NCI-H146 (cell line): ENCODE data around the gene RAC3.

Experiments
- DNase-seq: peaks from one replicate; lab custom pipeline; 2025; lab: John Stamatoyannopoulos, UW

RAC3 gene

DNA sequence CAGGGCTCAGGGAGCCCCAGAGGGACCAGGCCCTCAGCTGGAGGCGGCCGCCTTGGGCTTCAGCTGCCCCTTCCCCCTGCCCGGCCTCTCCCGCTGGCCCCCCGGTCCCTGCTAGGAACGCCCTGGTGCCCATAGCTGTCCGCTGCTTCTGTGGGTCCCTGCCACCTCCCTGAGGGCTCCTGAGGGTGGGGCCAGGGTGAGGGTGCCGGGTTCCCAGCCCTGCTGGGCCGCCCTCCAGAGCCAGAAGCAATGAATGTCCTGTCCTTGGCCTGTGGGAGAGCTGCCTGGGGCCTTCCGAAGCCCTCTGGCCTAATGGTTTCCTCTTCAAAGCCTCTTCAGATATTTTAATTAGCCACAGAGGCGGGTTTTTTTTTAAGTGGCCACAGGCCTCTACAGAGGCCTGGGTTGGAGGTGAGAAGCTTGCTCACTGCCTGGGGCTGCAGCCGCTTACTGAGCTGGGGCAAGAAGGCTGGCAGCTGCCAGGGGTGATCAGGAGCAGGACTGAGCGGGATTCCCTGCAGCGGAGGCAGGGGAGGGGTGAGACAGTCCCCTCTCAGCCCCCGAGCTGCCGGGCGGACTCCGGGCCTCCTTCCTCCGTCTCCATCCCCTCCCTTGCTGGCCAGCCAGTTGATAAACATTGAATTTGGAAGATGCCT is 18.7 kb upstream of the RAC3 start:
- no peak for DNase-seq

DNA sequence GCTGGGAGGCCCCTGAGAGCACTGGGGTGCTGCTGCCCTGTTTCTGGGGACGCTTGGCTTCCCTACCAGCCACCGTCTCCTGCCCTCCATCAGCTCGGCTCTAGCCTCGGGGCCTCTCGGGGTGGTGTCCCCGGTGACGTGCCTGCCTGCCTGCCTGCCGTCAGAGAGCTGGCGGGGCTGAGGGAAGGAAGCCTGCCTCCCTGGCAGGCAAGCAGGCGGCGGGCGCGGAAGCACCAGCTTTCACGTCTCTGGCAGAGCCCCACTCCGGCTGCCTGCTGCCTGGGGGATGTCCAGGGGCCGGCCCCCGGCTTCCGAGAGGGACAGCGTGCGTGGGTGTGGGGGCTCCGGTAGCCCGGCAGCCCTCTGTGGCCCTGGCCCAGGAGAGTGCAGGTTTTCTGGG is 18.1 kb upstream of the RAC3 start:
- no peak for DNase-seq

DNA sequence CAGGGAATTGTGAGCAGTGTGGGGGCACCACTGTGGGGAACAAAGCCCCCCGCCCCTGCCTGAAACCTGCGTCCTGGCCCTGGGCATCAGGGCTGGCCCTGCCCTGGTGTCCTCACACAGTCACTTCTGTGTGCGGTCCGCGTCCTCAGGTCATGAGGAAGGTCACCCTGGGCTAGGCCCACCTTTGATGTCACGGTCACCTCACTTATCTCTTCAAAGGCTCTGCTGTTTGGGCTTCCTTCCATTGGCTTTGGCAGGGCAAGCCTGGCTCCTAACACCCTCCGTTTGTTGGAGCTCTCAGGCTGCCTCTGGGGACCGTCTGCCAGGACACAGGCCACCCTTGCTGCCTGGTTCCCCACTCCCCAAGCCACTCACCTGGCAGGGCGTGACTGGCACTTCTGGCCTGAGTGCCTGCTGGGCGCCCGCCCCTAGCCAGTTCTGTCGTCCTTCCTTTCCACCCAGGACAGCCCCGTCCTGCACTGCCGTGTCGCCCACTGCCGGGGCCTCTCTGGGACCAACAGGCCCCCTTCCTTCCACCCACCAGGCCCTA is 17.6 kb upstream of the RAC3 start:
- no peak for DNase-seq

DNA sequence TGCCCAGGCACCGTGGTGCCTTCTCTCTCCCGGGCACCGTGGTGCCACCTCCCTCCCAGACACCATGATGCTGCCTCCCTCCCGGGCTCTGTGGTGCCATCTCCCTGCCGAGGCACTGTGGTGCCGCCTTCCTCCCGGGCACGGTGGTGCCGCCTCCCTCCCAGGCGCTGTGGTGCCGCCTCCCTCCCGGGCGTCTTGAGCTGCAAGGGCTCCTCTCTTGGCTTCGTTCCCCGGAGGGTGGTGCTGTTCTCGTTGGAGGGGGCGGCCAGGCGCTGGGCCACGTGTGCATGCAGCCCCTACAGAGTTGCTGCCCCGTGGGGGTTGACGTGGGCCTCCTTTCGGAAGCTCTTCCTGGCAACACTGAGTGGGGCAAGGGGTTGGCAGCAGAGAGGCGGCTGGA is 17.0 kb upstream of the RAC3 start:
- DNase-seq, result no peak

DNA sequence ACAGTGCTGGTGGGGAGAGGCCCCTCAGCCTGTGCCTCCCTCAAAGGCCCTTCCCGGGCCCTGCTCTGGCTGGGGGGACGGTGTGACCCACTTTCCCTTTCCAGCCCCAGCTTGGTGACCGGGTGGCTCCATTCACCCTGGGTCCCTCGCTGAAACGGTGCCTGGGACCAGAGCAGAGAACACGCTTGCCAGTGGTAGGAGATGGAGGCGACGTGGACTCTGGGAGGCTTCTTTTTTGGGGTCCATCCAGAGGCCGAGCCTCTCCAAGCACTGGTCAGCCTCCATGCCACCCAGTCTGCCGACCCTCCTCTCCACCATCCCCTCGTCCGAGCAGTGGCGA is 16.5 kb upstream of the RAC3 start:
- no peak for DNase-seq

DNA sequence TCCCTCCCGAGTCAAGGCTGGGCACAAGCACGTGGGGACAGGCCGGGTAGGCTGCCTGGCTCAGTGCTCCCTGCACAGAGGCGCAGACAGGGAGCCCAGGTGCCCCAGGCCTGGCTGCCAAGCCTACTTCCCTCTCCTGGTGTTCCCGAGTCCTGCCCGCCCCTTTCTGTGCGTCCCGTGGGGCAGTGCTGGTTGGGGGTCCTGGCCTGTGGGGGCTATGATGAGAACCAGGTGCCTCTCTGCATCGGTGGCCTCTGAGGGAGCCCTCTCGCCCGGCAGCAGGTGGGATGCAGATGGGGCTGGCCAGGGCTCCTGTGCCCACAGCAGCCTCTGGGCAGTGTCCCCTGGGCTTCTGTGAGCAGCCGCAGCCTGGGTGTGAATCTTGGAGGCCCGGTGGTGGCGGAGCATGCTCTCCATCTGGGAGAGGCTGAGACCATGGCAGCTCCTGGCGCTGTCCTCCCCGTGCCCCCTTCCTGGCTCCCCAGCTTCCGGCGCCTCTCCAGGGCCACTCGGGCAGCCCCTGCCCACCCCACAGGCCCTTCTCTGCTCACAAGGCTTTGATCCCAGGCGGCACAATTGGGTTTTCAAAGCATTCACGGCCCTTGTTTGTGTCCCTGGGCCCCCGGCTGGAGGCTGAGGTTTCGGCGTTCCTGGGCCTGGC is 16.0 kb upstream of the RAC3 start:
- no peak for DNase-seq

DNA sequence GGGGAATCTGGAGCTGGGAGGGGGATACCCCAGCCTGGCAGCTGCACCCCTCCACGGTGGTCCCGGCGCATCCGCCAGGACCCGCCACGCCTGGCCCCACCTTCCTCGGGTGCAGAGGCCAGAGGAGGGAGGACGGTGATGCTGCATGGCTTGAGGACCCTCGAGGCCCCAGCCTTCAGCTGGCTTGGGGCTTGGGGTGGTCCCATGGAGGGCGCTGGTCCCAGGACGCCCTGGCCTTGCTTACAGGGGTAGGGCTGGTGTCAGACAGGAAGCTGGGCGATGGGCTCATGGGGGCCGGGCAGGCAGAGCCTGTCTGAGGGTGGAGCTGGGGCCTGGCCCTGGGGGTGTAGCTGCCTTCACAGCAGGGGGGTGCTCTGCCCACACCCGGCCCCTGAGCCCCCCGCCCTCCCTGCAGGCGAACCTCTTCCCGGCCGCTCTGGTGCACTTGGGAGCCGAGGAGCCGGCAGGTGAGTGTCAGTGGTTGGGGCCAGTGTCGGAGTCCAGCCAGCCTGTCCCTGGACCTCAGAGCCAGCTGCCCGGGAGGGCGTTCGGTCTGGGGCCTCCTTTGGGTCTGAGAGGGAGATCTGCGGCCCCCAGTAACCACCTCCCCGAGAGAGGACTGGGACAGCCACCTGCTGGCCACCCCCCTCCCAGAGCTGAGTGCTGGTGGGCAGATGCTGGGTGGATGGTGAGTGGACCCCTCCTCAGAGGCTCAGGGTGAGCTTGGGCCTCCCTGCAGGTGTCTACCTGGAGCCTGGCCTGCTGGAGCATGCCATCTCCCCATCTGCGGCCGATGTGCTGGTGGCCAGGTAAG is 15.2 kb upstream of the RAC3 start:
- no peak for DNase-seq

DNA sequence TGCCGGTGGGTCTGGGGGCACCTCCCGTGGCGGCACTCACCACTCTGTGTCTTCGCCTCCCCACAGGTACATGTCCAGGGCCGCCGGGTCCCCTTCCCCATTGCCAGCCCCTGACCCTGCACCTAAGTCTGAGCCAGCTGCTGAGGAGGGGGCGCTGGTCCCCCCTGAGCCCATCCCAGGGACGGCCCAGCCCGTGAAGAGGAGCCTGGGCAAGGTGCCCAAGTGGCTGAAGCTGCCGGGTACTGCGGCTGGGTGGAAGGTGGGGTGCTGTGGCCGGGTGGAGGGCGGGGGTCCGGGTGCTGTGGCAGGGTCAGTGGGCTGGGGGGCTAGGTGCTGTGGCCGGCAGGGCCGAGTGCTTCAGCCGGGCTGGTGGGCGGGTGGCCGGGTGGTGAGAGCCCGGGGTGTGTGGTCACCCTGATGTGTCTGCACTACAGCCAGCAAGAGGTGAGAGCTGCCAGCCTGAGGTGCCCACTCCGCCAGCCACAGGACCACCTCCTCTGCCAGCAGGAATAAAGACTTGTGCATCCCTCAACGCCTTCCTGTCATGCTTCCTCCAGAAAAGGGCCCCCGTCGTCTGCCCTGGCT is 14.5 kb upstream of the RAC3 start:
- no peak for DNase-seq

DNA sequence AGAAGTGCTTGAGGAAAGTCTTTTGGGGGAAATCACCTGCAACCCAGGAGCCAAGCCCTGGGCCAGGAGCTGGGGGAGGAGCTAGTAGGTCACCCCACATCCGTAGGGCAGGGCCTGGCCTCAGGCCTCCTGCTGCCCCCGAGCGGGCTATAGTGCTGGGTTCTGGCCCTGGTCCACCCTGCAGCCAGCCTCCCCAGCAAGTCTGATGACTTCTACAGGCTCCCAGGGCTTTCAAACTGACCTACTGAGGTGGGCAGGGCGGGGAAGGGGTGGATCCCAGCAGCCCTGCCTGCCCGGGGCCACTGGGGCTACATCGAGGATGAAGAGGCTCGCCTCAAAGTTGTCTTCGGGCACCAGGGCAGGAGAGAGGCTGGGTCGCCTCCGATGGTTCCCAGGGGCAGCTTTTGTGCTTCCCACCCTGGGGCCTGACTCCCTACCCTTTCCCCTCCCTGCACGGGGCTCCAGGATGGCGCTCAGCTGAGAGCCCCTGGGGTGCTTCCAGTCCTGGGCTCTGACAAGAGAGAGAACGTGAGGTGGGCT is 13.8 kb upstream of the RAC3 start:
- DNase-seq, result no peak

DNA sequence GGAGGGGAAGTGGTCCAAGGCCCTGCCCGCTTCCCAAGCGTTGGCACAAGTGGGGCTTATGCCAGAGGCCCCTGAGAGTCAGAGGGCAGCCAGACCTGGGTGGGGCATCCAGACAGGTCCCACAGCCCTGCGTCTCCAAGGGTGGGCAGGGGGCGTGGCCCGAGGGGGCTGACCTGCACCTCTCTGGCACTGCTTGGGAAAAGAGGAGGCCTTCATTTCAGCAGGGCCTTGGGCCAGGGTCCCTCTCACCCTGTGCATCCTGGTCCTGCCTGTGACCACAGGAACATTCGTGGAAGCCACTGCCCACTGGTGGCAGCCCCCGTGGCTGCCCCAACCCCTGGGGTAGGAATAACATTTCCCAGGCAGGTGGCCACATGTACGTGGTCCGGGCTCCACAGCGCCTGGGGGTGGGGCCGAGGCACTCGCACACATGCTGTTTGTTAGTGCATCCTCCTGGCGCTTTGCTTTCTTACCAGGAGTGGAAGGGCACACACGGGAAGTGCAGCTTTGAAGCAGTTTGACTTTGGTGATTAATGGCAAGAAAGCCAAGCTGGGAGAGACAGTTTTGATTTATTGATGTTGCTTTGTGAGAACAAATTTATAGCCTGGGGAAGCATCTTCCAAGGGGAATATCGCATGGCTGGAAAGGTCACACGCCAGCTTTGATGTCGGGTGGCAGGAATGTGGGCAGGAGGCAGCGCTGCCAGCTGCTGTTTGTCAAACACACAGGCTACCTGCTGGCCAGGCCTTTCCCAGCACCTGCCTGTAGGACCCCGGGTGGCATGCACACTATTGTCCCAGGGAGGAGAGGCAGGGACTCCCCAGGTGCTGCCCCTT is 13.1 kb upstream of the RAC3 start:
- peak; percentile 77 for DNase-seq

DNA sequence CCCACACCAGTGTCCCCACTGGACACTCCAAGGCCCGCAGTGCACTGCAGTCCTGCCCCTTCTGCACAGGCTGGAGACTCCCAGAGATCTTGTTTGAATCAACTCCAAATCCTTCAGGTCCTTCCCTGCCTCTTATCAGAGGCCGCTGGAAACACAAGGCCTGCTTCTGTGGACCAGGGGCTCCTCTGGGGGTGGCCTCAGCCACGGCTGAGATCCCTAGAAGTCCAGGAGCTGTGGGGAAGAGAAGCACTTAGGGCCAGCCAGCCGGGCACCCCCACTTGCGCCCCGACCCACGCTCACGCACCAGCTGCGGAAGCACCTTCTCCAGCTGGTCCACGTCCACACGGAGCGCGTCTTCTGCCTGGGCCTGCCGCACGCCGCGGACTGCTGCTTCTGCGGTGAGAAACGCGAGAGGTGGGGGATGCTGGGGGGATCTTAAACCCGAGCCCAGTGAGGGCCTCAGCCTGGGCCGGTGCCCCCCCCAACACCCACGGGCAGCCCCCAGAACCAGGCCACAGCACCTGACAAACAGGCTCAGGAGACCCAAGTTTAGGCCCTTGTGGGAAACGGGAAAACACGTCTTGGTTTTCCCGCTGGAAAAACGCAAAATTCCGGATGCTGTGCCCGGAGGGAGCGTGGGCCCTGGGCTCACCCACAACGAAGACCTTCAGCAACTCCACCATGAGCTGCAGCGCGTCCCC is 12.3 kb upstream of the RAC3 start:
- DNase-seq, result no peak

DNA sequence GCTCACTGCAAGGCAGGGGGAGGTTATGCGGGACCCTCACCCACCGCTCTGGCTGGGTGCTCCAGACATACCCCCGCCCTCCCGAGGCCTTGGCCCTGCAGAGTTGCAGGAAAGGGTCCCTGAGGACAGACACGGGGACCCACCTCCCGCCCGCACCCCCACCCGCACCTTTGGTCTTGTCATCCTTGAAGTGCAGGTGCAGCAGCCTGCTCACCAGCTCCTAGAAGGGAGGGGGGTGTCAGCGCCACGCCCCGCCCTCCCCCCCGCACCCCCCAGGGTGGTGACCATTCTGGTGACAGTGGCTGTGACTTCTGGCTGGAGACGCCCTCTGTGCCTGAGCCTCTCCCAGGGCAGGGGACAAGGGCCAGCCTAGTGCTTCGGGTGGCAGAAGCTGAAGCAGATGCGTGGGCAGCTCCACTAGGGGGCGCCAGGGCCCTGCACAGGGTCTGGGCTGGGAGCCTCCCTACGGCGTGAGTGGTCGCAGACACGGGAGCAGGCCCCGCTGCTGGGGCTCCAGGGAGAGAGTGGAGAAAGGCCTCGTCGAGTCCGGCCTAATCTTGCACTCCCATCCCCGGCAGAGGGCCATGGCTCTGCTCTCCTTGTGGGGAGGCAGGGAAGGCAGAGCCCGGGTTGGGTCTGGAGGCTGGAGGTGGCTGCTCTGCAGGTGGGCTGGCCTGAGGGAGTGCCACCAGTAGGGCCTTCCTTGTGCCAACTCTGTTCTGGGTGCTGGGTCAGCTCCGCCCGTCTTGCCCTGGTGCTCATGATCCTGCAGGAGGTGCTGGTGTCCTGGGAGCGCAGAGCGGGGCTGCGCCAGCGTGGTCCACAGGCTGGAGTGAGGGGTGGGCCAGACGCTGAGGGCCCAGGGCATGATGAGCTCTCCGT is 11.5 kb upstream of the RAC3 start:
- DNase-seq, result peak; percentile 32

DNA sequence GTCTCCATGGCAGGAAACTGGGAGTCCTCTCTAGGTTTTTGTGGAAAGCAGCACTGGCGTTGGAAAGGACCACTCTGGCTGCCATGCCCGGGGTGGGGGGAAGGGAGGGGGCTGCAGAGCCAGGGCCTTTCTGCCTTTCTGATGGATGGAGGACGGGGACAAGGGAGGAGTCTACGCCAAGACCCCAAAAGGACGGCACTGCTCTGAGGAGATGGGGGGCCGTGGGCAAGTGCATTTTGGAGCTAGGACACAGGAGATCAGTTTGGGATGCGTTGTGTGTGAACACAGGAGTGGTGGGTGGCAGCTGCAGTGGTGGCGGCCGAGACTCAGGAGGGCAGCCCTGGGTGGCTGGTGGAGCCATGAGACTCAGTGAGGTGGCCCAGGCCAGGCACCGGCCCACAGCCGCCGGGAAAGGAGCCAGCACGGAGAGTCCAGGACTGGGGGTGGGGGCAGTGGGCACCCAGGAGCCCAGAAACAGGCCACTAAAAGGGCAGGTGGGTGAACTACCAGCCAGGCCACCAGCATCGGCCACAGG is 10.8 kb upstream of the RAC3 start:
- no peak for DNase-seq

DNA sequence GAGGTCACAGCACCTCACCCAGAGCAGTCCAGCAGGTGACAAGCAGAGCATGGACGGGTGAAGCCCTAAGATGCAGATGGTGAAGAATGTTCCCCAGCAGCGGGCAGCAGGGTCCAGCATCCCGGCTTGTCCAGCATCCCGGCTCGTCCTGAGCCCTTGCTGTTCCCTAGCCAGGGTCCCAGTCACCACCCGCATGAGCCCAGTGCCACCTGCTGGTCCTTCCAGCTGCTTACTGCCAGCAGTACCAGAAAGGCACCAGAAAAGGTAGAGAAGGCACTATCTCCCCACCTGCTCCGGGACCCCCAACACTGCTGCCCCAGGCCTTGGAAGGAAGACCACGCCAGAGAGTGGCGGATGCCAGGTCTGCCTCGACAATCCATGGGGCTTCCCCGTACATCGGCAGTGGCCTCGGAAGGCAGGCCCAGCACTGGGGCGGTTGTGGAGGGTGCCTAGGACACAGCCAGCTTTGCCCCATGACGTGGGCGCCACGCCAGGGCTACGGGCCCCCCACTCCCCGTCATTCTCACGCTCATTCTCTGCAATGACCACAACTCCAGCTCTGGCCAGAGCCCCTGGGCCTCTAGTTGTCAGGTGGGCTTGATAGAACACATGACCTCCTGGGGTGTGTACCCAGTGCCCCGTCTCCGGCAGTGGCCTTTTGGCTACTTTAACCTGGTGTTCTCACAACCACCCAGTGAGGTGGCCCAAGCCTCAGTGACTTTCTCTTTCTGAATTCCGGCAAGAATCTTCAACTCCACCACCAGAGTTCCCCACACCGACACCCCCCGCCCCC is 10.2 kb upstream of the RAC3 start:
- DNase-seq, result peak; percentile 38

DNA sequence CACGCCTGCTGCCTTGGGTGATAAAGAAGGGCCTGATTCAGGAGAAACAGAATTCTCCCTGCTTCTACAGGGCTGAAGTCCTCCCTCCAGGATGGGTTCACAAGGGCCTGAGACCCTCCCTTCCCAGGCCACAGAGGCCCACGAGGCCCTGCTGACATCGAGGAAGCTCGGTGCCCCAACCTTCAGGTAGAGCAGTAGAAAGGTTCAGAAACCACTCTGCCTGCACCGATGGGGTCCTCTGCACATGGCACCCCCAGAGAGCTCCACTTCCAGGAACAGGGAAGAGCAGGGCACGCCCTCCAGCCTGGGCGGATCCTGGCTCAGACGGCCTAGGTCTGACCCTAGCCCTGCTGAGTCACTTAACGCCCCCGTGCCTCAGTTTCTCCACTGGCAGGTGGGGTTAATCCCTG is 9.6 kb upstream of the RAC3 start:
- DNase-seq, result no peak

DNA sequence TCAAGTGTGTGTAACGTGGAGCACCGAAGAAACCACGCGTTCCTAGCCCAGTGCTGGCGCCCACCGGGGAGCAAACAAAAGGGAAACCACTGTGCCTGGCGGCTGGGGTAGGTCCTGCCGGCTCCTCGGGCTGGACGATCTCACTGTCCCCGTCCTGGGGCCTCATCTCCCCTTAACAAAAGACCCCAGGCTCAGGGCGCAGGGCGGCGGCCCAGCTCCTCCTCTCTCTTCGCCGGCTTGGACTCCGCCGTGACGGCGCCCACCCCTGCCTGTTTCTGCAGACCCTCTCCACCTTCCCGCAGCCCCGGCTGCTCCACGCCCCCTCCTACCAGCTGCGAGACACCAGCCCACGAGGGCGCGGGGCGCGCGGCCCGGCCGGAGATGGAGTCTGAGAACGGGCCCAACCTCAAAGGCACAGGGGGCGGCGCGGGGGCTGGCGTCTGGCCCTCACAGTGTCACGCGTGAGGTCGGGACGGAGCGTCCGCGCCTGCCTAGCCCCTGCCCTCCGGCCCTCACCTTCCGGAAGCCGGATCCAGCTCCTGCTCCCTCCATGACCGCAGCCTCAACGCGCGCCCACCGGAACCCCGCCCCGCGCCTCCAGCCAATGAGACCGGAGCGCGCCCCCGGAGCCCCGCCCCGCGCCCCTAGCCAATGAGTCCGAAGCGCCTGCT is 9.0 kb upstream of the RAC3 start, which contains the start of gene CENPX:
TSS of gene CENPX (minus strand) at position 569 of the 671 bp plus-strand sequence. CDS start at position 552, 17 bp downstream.
- DNase-seq, result peak; percentile 30

DNA sequence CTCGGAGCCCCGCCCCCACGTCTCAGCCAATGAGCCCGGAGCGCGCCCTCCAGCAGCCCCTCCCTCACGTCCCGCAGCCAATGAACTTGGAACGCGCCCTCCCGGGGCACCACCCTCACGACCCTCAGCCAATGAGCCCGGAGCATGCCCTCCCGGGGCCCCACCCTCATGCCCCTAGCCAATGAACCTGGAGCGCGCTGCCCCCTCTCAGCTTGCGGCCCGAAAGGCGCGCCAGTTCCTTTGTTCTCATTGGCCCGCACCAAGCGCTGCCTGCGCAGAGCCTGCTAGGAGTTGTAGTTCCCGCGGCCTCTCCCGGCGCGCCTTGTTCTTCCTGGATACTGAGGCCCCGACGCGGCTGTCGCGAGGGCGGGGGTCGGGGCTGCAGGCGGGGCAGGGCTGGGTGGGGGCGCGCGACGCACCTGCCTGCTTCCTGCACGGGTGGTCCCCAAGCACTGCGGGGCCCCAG is 8.5 kb upstream of the RAC3 start, which contains the start of gene LRRC45:
TSS of gene LRRC45 (plus strand) at position 325 of the 466 bp plus-strand sequence. CDS start 339 bp downstream, outside the sequence.
- peak; percentile 100 for DNase-seq
